Measurements from ENCODE around the gene PRRG1. TPM values are rescaled to one million over a fixed set of nuclear protein-coding genes. Genes with fewer than 3 reads are reported as not detected.
"Not testable (repeated sequence)": the region's sequence is repeated elsewhere in the genome, so short reads cannot be mapped to it uniquely, and the experiment has no call there.

PRRG1 gene
- total RNA-seq, 1 donor from 2014 or later: 7.8 TPM

DNA sequence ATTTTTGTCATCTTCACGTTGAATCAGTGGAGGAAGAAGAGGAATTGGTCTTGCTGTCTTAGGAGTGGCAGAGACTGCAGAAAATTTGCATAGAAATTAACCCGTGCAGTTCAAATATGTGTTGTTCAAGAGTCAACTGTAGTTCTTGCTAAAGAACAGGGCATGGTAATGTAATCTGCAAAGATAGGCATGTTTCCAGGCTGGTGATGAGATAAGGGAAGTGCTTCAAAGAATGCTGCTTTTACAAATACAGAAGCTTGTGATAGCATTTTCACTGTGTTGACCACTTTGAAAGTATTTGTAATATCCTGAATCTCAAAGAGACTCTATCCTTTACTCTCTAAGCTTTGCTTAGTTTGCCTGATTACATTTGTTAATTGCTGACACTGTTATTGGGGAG lies 60.1 kb downstream of the PRRG1 start:
- H3K27me3 ChIP-seq (ENCODE audit: control insufficient read depth in 3 of 3, insufficient read depth in 3 of 3, low read length in 3 of 3): no peaks in the 10 kb centered on the region
- no peaks in the 10 kb centered on the region for H3K36me3 ChIP-seq (ENCODE audit: control insufficient read depth in 3 of 3, insufficient read depth in 3 of 3, low read length in 3 of 3)
- peaks cover 0 to 4% (median 0%) of the 10 kb centered on the region in 3 donors for H3K4me1 ChIP-seq (ENCODE audit: control insufficient read depth in 3 of 3, insufficient read depth in 3 of 3, low read length in 3 of 3)
- H3K4me3 ChIP-seq (ENCODE audit: low read length in 3 of 3): no peak overlapping the region
- no peaks in the 10 kb centered on the region for H3K9me3 ChIP-seq (ENCODE audit: control insufficient read depth in 3 of 3, low read length in 3 of 3)
- no peak overlapping the region for H3K27ac ChIP-seq (ENCODE audit: low read depth, low read length)
- H3K9ac ChIP-seq (ENCODE audit: low read depth in 1 of 3, low read length in 3 of 3): no peak overlapping the region

DNA sequence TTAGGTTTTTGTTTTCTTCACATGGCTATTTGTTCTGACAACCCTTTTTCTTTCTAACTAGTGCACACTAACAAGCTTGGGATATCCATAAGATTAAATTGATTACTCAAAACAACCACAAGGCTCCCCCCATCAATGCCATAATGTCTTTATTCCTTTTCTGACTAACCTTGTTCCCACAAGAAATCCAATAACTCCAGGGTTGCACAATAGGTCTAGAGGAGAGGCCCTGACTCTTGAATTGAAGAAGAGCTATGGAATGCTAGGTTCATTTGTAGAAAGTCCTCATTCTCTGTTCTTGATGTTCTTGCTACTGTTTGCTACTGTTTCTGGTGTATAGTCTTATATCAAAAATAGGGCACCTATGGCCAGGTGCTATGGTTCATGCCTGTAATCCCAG lies 71.0 kb downstream of the PRRG1 start:
- H3K4me3 ChIP-seq (ENCODE audit: low read length in 3 of 3): no peak overlapping the region
- H3K9me3 ChIP-seq (ENCODE audit: control insufficient read depth in 3 of 3, low read length in 3 of 3): no peaks in the 10 kb centered on the region
- H3K4me1 ChIP-seq (ENCODE audit: control insufficient read depth in 3 of 3, insufficient read depth in 3 of 3, low read length in 3 of 3): no peaks in the 10 kb centered on the region
- H3K27me3 ChIP-seq (ENCODE audit: control insufficient read depth in 3 of 3, insufficient read depth in 3 of 3, low read length in 3 of 3): no peaks in the 10 kb centered on the region
- H3K9ac ChIP-seq (ENCODE audit: low read depth in 1 of 3, low read length in 3 of 3): no peak overlapping the region
- no peaks in the 10 kb centered on the region for H3K36me3 ChIP-seq (ENCODE audit: control insufficient read depth in 3 of 3, insufficient read depth in 3 of 3, low read length in 3 of 3)
- no peak overlapping the region for H3K27ac ChIP-seq (ENCODE audit: low read depth, low read length)

- Histone ChIP-seq H3K36me3 (ENCODE audit: control insufficient read depth in 3 of 3, insufficient read depth in 3 of 3, low read length in 3 of 3) (no peaks in the 10 kb centered on the region), H3K9me3 (ENCODE audit: control insufficient read depth in 3 of 3, low read length in 3 of 3) (no peaks in the 10 kb centered on the region), H3K9ac (ENCODE audit: low read depth in 1 of 3, low read length in 3 of 3) (no peak overlapping the region), H3K4me3 (ENCODE audit: low read length in 3 of 3) (no peak overlapping the region), H3K27ac (ENCODE audit: low read depth, low read length) (no peak overlapping the region), H3K27me3 (ENCODE audit: control insufficient read depth in 3 of 3, insufficient read depth in 3 of 3, low read length in 3 of 3) (no peaks in the 10 kb centered on the region), H3K4me1 (ENCODE audit: control insufficient read depth in 3 of 3, insufficient read depth in 3 of 3, low read length in 3 of 3) (no peaks in the 10 kb centered on the region)
These were observed 71.6 kb downstream of the PRRG1 start for GRCh38 chrX:37420756-37421155.

GRCh38 chrX:37424000-37424429 lies 74.9 kb downstream of the PRRG1 start:
- Histone ChIP-seq H3K36me3 (ENCODE audit: control insufficient read depth in 3 of 3, insufficient read depth in 3 of 3, low read length in 3 of 3) (no peaks in the 10 kb centered on the region), H3K27ac (ENCODE audit: low read depth, low read length) (no peak overlapping the region), H3K27me3 (ENCODE audit: control insufficient read depth in 3 of 3, insufficient read depth in 3 of 3, low read length in 3 of 3) (no peaks in the 10 kb centered on the region), H3K4me1 (ENCODE audit: control insufficient read depth in 3 of 3, insufficient read depth in 3 of 3, low read length in 3 of 3) (no peaks in the 10 kb centered on the region), H3K4me3 (ENCODE audit: low read length in 3 of 3) (no peak overlapping the region), H3K9ac (ENCODE audit: low read depth in 1 of 3, low read length in 3 of 3) (no peak overlapping the region), H3K9me3 (ENCODE audit: control insufficient read depth in 3 of 3, low read length in 3 of 3) (no peaks in the 10 kb centered on the region)

GRCh38 chrX:37425370-37425769 lies 76.2 kb downstream of the PRRG1 start:
- Histone ChIP-seq H3K27me3 (ENCODE audit: control insufficient read depth in 3 of 3, insufficient read depth in 3 of 3, low read length in 3 of 3) (no peaks in the 10 kb centered on the region), H3K36me3 (ENCODE audit: control insufficient read depth in 3 of 3, insufficient read depth in 3 of 3, low read length in 3 of 3) (no peaks in the 10 kb centered on the region), H3K27ac (ENCODE audit: low read depth, low read length) (peak overlapping the region; percentile 38), H3K9ac (ENCODE audit: low read depth in 1 of 3, low read length in 3 of 3) (no peak overlapping the region), H3K9me3 (ENCODE audit: control insufficient read depth in 3 of 3, low read length in 3 of 3) (no peaks in the 10 kb centered on the region), H3K4me1 (ENCODE audit: control insufficient read depth in 3 of 3, insufficient read depth in 3 of 3, low read length in 3 of 3) (no peaks in the 10 kb centered on the region), H3K4me3 (ENCODE audit: low read length in 3 of 3) (no peak overlapping the region)

DNA sequence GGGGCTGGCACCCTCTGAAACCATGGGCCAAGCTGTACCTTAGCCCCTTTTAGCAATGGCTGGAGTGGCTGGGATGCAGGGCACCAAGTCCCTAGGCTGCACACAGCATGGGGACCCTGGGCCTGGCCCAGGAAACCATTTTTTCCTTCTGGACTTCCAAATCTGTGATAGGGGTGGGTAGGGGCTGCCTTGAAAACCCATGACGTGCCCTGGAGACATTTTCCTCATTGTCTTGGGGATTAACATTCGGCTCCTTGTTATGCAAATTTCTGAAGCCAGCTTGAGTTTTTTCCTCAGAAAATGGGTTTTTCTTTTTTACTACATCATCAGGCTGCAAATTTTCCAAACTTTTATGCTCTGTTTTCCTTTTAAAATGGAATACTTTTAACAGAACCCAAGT lies 79.8 kb downstream of the PRRG1 start:
- H3K4me3 ChIP-seq (ENCODE audit: low read length in 3 of 3); H3K36me3 ChIP-seq (ENCODE audit: control insufficient read depth in 3 of 3, insufficient read depth in 3 of 3, low read length in 3 of 3); H3K9me3 ChIP-seq (ENCODE audit: control insufficient read depth in 3 of 3, low read length in 3 of 3); H3K27me3 ChIP-seq (ENCODE audit: control insufficient read depth in 3 of 3, insufficient read depth in 3 of 3, low read length in 3 of 3); H3K9ac ChIP-seq (ENCODE audit: low read depth in 1 of 3, low read length in 3 of 3); H3K27ac ChIP-seq (ENCODE audit: low read depth, low read length); H3K4me1 ChIP-seq (ENCODE audit: control insufficient read depth in 3 of 3, insufficient read depth in 3 of 3, low read length in 3 of 3): not testable (repeated sequence)

- no peaks in the 10 kb centered on the region for H3K27me3 ChIP-seq (ENCODE audit: control insufficient read depth in 3 of 3, insufficient read depth in 3 of 3, low read length in 3 of 3)
- no peak overlapping the region for H3K4me3 ChIP-seq (ENCODE audit: low read length in 3 of 3)
- no peak overlapping the region for H3K9ac ChIP-seq (ENCODE audit: low read depth in 1 of 3, low read length in 3 of 3)
- H3K9me3 ChIP-seq (ENCODE audit: control insufficient read depth in 3 of 3, low read length in 3 of 3): no peaks in the 10 kb centered on the region
- peaks cover 5 to 6% (median 6%) of the 10 kb centered on the region in 3 donors for H3K4me1 ChIP-seq (ENCODE audit: control insufficient read depth in 3 of 3, insufficient read depth in 3 of 3, low read length in 3 of 3)
- no peaks in the 10 kb centered on the region for H3K36me3 ChIP-seq (ENCODE audit: control insufficient read depth in 3 of 3, insufficient read depth in 3 of 3, low read length in 3 of 3)
- no peak overlapping the region for H3K27ac ChIP-seq (ENCODE audit: low read depth, low read length)
These were observed 85.2 kb downstream of the PRRG1 start for GRCh38 chrX:37434362-37434761.

- H3K9me3 ChIP-seq (ENCODE audit: control insufficient read depth in 3 of 3, low read length in 3 of 3): no peaks in the 10 kb centered on the region
- no peak overlapping the region for H3K27ac ChIP-seq (ENCODE audit: low read depth, low read length)
- H3K36me3 ChIP-seq (ENCODE audit: control insufficient read depth in 3 of 3, insufficient read depth in 3 of 3, low read length in 3 of 3): peaks cover 0 to 3% (median 0%) of the 10 kb centered on the region in 3 donors
- no peaks in the 10 kb centered on the region for H3K27me3 ChIP-seq (ENCODE audit: control insufficient read depth in 3 of 3, insufficient read depth in 3 of 3, low read length in 3 of 3)
- no peak overlapping the region for H3K4me3 ChIP-seq (ENCODE audit: low read length in 3 of 3)
- peaks cover 5 to 6% (median 6%) of the 10 kb centered on the region in 3 donors for H3K4me1 ChIP-seq (ENCODE audit: control insufficient read depth in 3 of 3, insufficient read depth in 3 of 3, low read length in 3 of 3)
- H3K9ac ChIP-seq (ENCODE audit: low read depth in 1 of 3, low read length in 3 of 3): no peak overlapping the region
These were observed 88.0 kb downstream of the PRRG1 start for GRCh38 chrX:37437160-37437559.

GRCh38 chrX:37441377-37441776 lies 92.2 kb downstream of the PRRG1 start:
- Histone ChIP-seq H3K4me1 (ENCODE audit: control insufficient read depth in 3 of 3, insufficient read depth in 3 of 3, low read length in 3 of 3) (peaks cover 5 to 6% (median 5%) of the 10 kb centered on the region in 3 donors), H3K9me3 (ENCODE audit: control insufficient read depth in 3 of 3, low read length in 3 of 3) (no peaks in the 10 kb centered on the region), H3K27me3 (ENCODE audit: control insufficient read depth in 3 of 3, insufficient read depth in 3 of 3, low read length in 3 of 3) (no peaks in the 10 kb centered on the region), H3K36me3 (ENCODE audit: control insufficient read depth in 3 of 3, insufficient read depth in 3 of 3, low read length in 3 of 3) (peaks cover 0 to 8% (median 0%) of the 10 kb centered on the region in 3 donors), H3K27ac (ENCODE audit: low read depth, low read length) (no peak overlapping the region), H3K9ac (ENCODE audit: low read depth in 1 of 3, low read length in 3 of 3) (no peak overlapping the region), H3K4me3 (ENCODE audit: low read length in 3 of 3) (no peak overlapping the region)

GRCh38 chrX:37445182-37445581 lies 96.0 kb downstream of the PRRG1 start:
- Histone ChIP-seq H3K4me3 (ENCODE audit: low read length in 3 of 3) (no peak overlapping the region), H3K9me3 (ENCODE audit: control insufficient read depth in 3 of 3, low read length in 3 of 3) (no peaks in the 10 kb centered on the region), H3K27me3 (ENCODE audit: control insufficient read depth in 3 of 3, insufficient read depth in 3 of 3, low read length in 3 of 3) (no peaks in the 10 kb centered on the region), H3K9ac (ENCODE audit: low read depth in 1 of 3, low read length in 3 of 3) (no peak overlapping the region), H3K27ac (ENCODE audit: low read depth, low read length) (no peak overlapping the region), H3K36me3 (ENCODE audit: control insufficient read depth in 3 of 3, insufficient read depth in 3 of 3, low read length in 3 of 3) (peaks cover 0 to 8% (median 0%) of the 10 kb centered on the region in 3 donors), H3K4me1 (ENCODE audit: control insufficient read depth in 3 of 3, insufficient read depth in 3 of 3, low read length in 3 of 3) (no peaks in the 10 kb centered on the region)

DNA sequence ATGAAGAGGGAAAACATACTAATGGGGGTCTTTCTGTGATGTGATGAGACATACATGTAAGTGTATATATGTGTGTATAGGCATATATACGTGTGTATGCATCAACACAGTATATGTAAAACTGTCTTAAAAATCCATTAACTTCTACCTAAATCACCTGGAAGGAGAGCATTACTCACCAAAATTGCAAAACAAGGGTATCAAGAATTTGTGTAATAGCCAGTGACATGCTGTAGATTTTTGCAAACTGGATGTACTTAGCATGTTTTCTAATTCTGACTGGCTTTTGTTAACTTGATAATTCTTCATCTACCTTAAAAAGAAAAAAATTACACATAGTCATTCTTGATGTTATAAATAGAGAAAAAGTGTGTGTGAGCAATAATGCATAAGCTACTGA lies 104.7 kb downstream of the PRRG1 start:
- Histone ChIP-seq H3K36me3 (ENCODE audit: control insufficient read depth in 3 of 3, insufficient read depth in 3 of 3, low read length in 3 of 3) (no peaks in the 10 kb centered on the region), H3K9ac (ENCODE audit: low read depth in 1 of 3, low read length in 3 of 3) (no peak overlapping the region), H3K9me3 (ENCODE audit: control insufficient read depth in 3 of 3, low read length in 3 of 3) (no peaks in the 10 kb centered on the region), H3K27ac (ENCODE audit: low read depth, low read length) (no peak overlapping the region), H3K4me1 (ENCODE audit: control insufficient read depth in 3 of 3, insufficient read depth in 3 of 3, low read length in 3 of 3) (peaks cover 0 to 5% (median 0%) of the 10 kb centered on the region in 3 donors), H3K4me3 (ENCODE audit: low read length in 3 of 3) (no peak overlapping the region), H3K27me3 (ENCODE audit: control insufficient read depth in 3 of 3, insufficient read depth in 3 of 3, low read length in 3 of 3) (no peaks in the 10 kb centered on the region)

Measured in skeletal muscle tissue (tissue), 4 donors.